Neuronal stem cell (in vitro differentiated cells): ENCODE measurements around the gene GLIS1.

ENCODE experiments used
- DNase-seq: peaks from one replicate; pipeline ENCODE4 v3.0.0-alpha.2; 2013; ENCODE audit warnings: low spot score
- H2AFZ ChIP-seq: one replicate; pipeline ENCODE4 v1.6.1; 2013; ENCODE audit warnings: mild to moderate bottlenecking, low read length, inconsistent platforms
- H2AK5ac ChIP-seq: 2 replicates; pipeline ENCODE4 v1.6.1; 2013; ENCODE audit warnings: low read depth, mild to moderate bottlenecking, inconsistent platforms, low read length, moderate library complexity, mixed read lengths
- H2BK120ac ChIP-seq: 2 replicates; pipeline ENCODE4 v1.6.1; 2013; ENCODE audit warnings: low read depth, mild to moderate bottlenecking, inconsistent platforms, low read length, moderate library complexity, mixed read lengths
- H2BK12ac ChIP-seq: one replicate; pipeline ENCODE4 v1.6.1; 2013; ENCODE audit warnings: low read length, inconsistent platforms
- H2BK15ac ChIP-seq: 2 replicates; pipeline ENCODE4 v1.6.1; 2013; ENCODE audit warnings: mild to moderate bottlenecking, low read length, inconsistent platforms, mixed read lengths
- H2BK5ac ChIP-seq: one replicate; pipeline ENCODE4 v1.6.1; 2013; ENCODE audit warnings: inconsistent platforms, mild to moderate bottlenecking, low read length, moderate library complexity
- H3K14ac ChIP-seq: one replicate; pipeline ENCODE4 v1.6.1; 2013; ENCODE audit warnings: low read length, inconsistent platforms
- H3K18ac ChIP-seq: 2 replicates; pipeline ENCODE4 v1.6.1; 2013; ENCODE audit warnings: low read length, inconsistent platforms
- H3K23ac ChIP-seq: 2 replicates; pipeline ENCODE4 v1.6.1; 2013; ENCODE audit warnings: low read depth, mild to moderate bottlenecking, mixed read lengths, low read length, inconsistent platforms; ENCODE audit not compliant: poor library complexity
- H3K27ac ChIP-seq: replicated peaks from 3 replicates; pipeline ENCODE4 v1.5.1; 2013; ENCODE audit warnings: low read length, inconsistent platforms
- H3K27me3 ChIP-seq, 3 experiments: 2 replicates each; pipeline ENCODE4 v1.6.1; 2013; ENCODE audit warnings: low read length in 3 of 3, mild to moderate bottlenecking in 2 of 3, inconsistent platforms in 1 of 3, low read depth in 1 of 3, mixed read lengths in 1 of 3, moderate library complexity in 1 of 3; ENCODE audit not compliant: control insufficient read depth in 3 of 3, insufficient read depth in 3 of 3
- H3K36me3 ChIP-seq, 2 donors: replicated peaks in 1 of 2; 2 replicates each; pipeline ENCODE4 v1.6.1; 2013; ENCODE audit warnings: low read length in 2 of 2; ENCODE audit not compliant: control insufficient read depth in 2 of 2, insufficient read depth in 2 of 2
- H3K4ac ChIP-seq: 2 replicates; pipeline ENCODE4 v1.6.1; 2013; ENCODE audit warnings: inconsistent platforms, mild to moderate bottlenecking, low read length, moderate library complexity
- H3K4me1 ChIP-seq, 2 donors: 1 replicate in 1 of 2; 2 replicates in 1 of 2; pipeline ENCODE4 v1.6.1; 2013; ENCODE audit warnings: low read length in 2 of 2, low read depth in 1 of 2; ENCODE audit not compliant: control insufficient read depth in 2 of 2, insufficient read depth in 1 of 2
- H3K4me2 ChIP-seq: one replicate; pipeline ENCODE4 v1.6.1; 2013; ENCODE audit warnings: mild to moderate bottlenecking, low read length, inconsistent platforms; ENCODE audit not compliant: insufficient read depth, poor library complexity, severe bottlenecking
- H3K4me3 ChIP-seq, 2 donors: 2 replicates each; pipeline ENCODE4 v1.5.1; 2013; ENCODE audit warnings: low read length in 2 of 2, mild to moderate bottlenecking in 2 of 2, inconsistent platforms in 1 of 2, moderate library complexity in 1 of 2
- H3K79me1 ChIP-seq: one replicate; pipeline ENCODE4 v1.6.1; 2013; ENCODE audit warnings: low read depth, mild to moderate bottlenecking, inconsistent platforms, low read length, moderate library complexity
- H3K9ac ChIP-seq: one replicate; pipeline ENCODE4 v1.6.1; 2013; ENCODE audit warnings: mild to moderate bottlenecking, low read depth, low read length, inconsistent platforms; ENCODE audit not compliant: poor library complexity
- H3K9me3 ChIP-seq, 2 donors: replicated peaks in 1 of 2; 2 replicates each; pipeline versions ENCODE3 to v1.6.1; 2013; ENCODE audit warnings: low read length in 2 of 2, mild to moderate bottlenecking in 2 of 2, inconsistent platforms in 1 of 2, low read depth in 1 of 2, mixed read lengths in 1 of 2, moderate library complexity in 1 of 2; ENCODE audit not compliant: control insufficient read depth in 2 of 2, insufficient read depth in 1 of 2
- H4K8ac ChIP-seq: one replicate; pipeline ENCODE4 v1.6.1; 2013; ENCODE audit warnings: low read depth, mild to moderate bottlenecking, inconsistent platforms, low read length, moderate library complexity
- H4K91ac ChIP-seq: one replicate; pipeline ENCODE4 v1.6.1; 2013; ENCODE audit warnings: low read length, low read depth, mild to moderate bottlenecking, inconsistent platforms; ENCODE audit not compliant: poor library complexity
- WGBS, 2 donors: extraction: QIAGEN DNeasy Blood & Tissue Kit; methylation state at CpG; one replicate each; pipeline ENCODE4 v1.1.7; 2013; ENCODE audit warnings: missing lambda C conversion rate in 2 of 2, mixed read lengths in 1 of 2; ENCODE audit not compliant: insufficient read length in 2 of 2, insufficient replicate concordance in 1 of 2; ENCODE audit errors: extremely low coverage in 2 of 2; 5-methylcytosine and 5-hydroxymethylcytosine counted together

The GLIS1 gene

DNA sequence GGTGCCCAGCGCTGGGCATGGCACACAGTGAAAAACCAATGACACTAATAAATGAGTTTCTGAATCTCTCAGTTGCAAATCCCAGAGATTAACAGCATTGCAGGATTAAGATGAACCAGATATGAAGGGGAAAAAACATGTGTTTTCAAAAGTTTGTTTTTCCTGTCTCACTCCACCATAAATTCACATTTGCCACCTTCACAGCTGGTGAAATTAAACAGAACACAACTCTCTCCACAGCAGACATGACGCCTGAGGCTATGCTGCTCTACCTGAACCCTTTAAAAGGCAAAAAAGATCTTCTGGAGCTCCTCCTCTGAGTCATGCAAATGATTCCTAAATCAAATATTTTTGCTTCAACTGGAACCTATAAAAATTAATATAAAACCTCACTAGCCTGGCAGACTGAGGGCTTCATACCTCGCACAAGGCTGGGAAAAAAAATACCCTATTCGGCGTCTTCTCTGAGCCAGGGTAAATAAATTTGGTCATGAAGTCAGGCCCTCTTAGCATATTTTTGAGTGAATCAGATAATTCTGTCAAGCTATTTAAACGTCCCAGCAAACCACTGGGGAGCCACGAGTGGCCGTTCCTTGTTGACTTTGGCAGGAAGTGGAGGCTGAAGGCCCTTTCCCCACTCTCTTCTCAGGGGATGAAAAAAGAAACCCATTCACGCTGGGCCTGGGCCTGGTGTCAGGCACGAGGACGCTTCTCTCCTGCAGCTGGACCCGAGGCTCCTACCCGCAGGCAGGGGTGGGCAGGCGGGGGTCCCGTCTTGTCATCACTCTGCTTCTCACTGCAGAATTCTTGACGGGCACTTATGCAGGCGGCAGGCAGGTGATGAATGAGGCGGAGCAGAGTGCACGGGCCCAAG is 226.8 kb downstream of the GLIS1 start:
- H3K36me3 ChIP-seq: no peaks in the 10 kb centered on the region
- H2BK5ac ChIP-seq: no peak overlapping the region
- no peak overlapping the region for H4K91ac ChIP-seq
- peak overlapping the region; percentile 17 for H3K9ac ChIP-seq
- peaks cover 6 to 18% of the 10 kb centered on the region in 2 donors for H3K4me1 ChIP-seq
- no peak overlapping the region for H2AFZ ChIP-seq
- no CpG with 5 or more reads among the region's 19 CpGs for whole genome bisulfite sequencing, 2 donors
- H2BK120ac ChIP-seq: peak overlapping the region; percentile 14
- no peaks in the 10 kb centered on the region for H3K79me1 ChIP-seq
- peak overlapping the region; percentile 83 for H3K23ac ChIP-seq
- no peak overlapping the region for H3K27ac ChIP-seq
- no peaks in the 10 kb centered on the region for H3K9me3 ChIP-seq
- no peak overlapping the region for H3K14ac ChIP-seq
- no peak overlapping the region for H4K8ac ChIP-seq
- H2AK5ac ChIP-seq: peak overlapping the region; percentile 79
- H3K27me3 ChIP-seq: peaks cover 0 to 17% (median 0%) of the 10 kb centered on the region in 3 experiments
- H2BK15ac ChIP-seq: peak overlapping the region; percentile 60
- DNase-seq: no peak
- no peak overlapping the region for H3K4me2 ChIP-seq
- no peak overlapping the region for H2BK12ac ChIP-seq
- peak overlapping the region; percentile 11 for H3K18ac ChIP-seq
- H3K4me3 ChIP-seq: no peak overlapping the region
- no peak overlapping the region for H3K4ac ChIP-seq

DNA sequence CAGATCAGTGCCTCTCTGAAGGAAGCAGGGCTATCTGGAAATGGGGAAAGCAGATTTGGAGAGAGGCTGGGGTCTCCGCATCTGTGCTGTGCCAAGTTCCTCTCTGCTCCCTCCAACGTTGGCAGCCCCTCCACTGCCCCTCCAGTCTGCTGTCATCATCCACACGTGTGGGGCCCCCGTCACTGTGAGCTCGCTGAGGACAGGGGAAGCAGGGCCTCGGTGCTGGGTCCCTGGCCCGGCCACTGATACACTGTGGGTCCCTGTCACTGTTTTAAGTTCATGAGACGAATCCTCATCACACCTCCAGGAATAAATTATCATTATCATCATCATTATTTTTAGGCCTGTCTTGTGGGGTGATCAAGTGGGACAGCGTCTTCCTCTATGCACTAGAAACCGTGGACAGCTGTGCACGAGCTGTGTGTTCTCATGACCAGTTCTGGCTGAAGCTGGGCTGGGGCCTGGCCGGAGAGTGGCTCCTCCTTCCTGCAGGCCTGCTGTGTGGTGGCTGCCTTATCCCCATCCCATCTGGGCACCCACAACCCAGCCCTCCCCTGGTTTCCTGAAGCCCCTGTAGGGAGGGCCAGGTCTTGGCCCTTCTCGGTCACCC is 227.5 kb downstream of the GLIS1 start:
- peak overlapping the region; percentile 49 for H3K23ac ChIP-seq
- no peak overlapping the region for H4K91ac ChIP-seq
- H2BK5ac ChIP-seq: no peak overlapping the region
- H3K27ac ChIP-seq: no peak overlapping the region
- no peak overlapping the region for H3K4me3 ChIP-seq
- no peak overlapping the region for H2AFZ ChIP-seq
- no peak overlapping the region for H3K4ac ChIP-seq
- WGBS, 2 donors: no CpG with 5 or more reads among the region's 13 CpGs
- H3K4me2 ChIP-seq: no peak overlapping the region
- no peak overlapping the region for H4K8ac ChIP-seq
- H3K79me1 ChIP-seq: no peaks in the 10 kb centered on the region
- H3K14ac ChIP-seq: no peak overlapping the region
- peak overlapping the region; percentile 47 for H2AK5ac ChIP-seq
- no peak for DNase-seq
- no peaks in the 10 kb centered on the region for H3K36me3 ChIP-seq
- H3K4me1 ChIP-seq: peaks cover 6 to 24% of the 10 kb centered on the region in 2 donors
- no peaks in the 10 kb centered on the region for H3K9me3 ChIP-seq
- peak overlapping the region; percentile 52 for H3K18ac ChIP-seq
- no peak overlapping the region for H2BK15ac ChIP-seq
- peak overlapping the region; percentile 51 for H2BK12ac ChIP-seq
- no peak overlapping the region for H2BK120ac ChIP-seq
- H3K9ac ChIP-seq: no peak overlapping the region
- H3K27me3 ChIP-seq: peaks cover 0 to 14% (median 0%) of the 10 kb centered on the region in 3 experiments

DNA sequence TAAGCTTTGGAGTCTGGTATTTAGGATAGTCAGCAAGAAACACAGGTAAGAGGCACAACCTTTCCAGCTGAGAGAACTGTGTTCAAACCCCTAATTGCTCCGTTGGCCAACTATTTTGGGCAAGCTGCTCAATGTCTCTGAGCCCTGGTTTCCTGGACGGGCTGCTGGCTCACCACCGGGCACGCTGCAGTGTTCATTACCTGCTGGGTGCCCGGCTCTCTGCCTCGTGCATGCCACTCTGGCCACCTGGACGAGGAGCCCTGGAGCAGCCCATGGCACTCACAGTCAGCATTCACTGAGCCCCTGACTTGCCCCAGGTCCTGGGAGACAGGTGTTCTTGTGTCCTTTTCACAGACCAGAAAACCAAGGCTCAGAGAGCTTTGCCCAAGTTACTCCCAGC is 228.7 kb downstream of the GLIS1 start:
- no peak overlapping the region for H3K4me2 ChIP-seq

DNA sequence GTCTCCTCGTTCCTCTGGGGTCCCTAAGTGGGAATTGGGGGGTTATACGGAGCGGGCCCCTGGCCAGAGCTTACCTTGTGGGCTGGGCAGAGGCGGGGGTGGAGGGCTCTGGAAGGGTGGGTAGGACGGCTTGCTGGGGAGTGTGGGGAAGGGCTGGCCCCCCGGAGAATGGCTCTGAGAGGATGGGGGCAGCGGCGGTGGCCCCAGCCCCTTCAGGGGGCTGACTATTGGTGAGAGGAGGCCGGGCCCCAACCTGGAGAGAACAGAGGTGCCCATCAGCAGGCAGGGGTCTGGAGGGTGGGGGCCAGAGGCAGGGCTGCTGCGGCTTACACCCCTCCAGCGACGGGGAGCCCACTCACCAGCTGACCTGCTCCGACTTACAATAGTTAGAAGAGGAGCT is 229.2 kb downstream of the GLIS1 start:
- H2BK120ac ChIP-seq: no peak overlapping the region
- no CpG with 5 or more reads among the region's 13 CpGs for WGBS, 2 donors
- no peak overlapping the region for H3K4me2 ChIP-seq
- H3K9me3 ChIP-seq: no peaks in the 10 kb centered on the region
- peak overlapping the region; percentile 72 for H2AFZ ChIP-seq
- no peaks in the 10 kb centered on the region for H3K36me3 ChIP-seq
- peaks cover 6 to 29% of the 10 kb centered on the region in 2 donors for H3K4me1 ChIP-seq
- peak overlapping the region; percentile 94 for H2AK5ac ChIP-seq
- peak overlapping the region; percentile 24 for H3K9ac ChIP-seq
- H3K14ac ChIP-seq: no peak overlapping the region
- H3K4ac ChIP-seq: peak overlapping the region; percentile 17
- H4K91ac ChIP-seq: no peak overlapping the region
- no peak overlapping the region for H4K8ac ChIP-seq
- no peak overlapping the region for H3K27ac ChIP-seq
- H3K27me3 ChIP-seq: peaks cover 0 to 23% (median 0%) of the 10 kb centered on the region in 3 experiments
- H3K23ac ChIP-seq: no peak overlapping the region
- no peak overlapping the region for H2BK12ac ChIP-seq
- H2BK15ac ChIP-seq: peak overlapping the region; percentile 33
- peak overlapping the region; percentile 94 for H3K18ac ChIP-seq
- H3K4me3 ChIP-seq: no peak overlapping the region
- DNase-seq: no peak
- H2BK5ac ChIP-seq: no peak overlapping the region
- no peaks in the 10 kb centered on the region for H3K79me1 ChIP-seq

More for the DNA sequence above, 228.7 kb downstream of the GLIS1 start:
- Histone ChIP-seq H2BK12ac (no peak overlapping the region), H4K8ac (no peak overlapping the region), H3K27ac (no peak overlapping the region), H4K91ac (no peak overlapping the region), H2BK5ac (no peak overlapping the region), H2AFZ (no peak overlapping the region), H3K4me1 (peaks cover 6 to 26% of the 10 kb centered on the region in 2 donors), H2BK15ac (peak overlapping the region; percentile 33), H3K4ac (no peak overlapping the region), H3K9me3 (no peaks in the 10 kb centered on the region), H3K36me3 (no peaks in the 10 kb centered on the region), H2BK120ac (no peak overlapping the region), H2AK5ac (peak overlapping the region; percentile 94), H3K9ac (no peak overlapping the region), H3K18ac (peak overlapping the region; percentile 60), H3K27me3 (peaks cover 0 to 18% (median 0%) of the 10 kb centered on the region in 3 experiments), H3K23ac (no peak overlapping the region), H3K14ac (no peak overlapping the region), H3K79me1 (no peaks in the 10 kb centered on the region), H3K4me3 (no peak overlapping the region)
- DNase-seq: no peak
- WGBS, 2 donors: no CpG with 5 or more reads among the region's 7 CpGs
